COLO668 (cell line): Measurements from ENCODE around the gene GPR3.
A peak's percentile ranks its signal among the peaks of the same experiment; 100 is the strongest.
"Not testable (repeated sequence)": the region's sequence is repeated elsewhere in the genome, so short reads cannot be mapped to it uniquely, and the experiment has no call there.

Experiments
- DNase-seq: peaks from one replicate; lab custom pipeline; 2025; ENCODE audit not compliant: unreplicated experiment; lab: John Stamatoyannopoulos, UW

GPR3 gene

DNA sequence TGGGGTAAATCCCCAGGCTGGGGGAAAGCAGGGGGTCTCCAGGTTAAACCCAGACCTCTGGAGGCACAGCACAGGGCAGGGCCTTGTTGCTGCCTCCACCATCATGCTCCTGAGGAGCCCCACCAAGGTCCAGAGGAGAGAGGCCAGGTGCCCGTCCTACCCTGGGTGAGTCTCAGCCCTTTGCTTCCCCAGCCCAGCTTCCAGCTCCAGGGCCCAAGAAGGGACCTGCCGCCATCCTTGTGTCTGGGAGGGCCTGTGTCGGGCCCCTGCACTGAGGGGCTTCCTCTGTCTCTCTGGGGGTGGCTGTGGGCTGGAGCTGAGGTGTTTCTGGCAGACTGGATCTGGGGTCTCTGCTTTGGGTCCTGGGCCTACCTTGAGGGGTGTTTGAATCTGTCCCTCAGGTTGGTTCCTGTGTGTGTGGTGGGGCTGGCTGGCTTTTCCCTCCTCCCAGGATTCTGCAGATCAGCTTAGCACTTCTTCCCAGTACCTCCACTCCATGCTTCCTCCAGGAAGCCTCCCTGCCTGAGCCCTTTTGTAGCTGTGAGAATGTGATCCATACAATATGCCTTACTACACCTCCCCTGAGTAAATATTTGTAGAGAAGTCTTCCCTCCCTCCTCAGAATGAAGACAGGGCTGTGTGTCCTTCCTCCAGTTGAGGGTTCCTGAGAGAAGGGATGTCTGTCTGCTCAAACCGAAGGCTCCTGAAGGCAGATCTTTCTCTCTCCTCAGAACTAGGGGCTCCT lies 6.2 kb downstream of the GPR3 start:
- no peak for DNase-seq

DNA sequence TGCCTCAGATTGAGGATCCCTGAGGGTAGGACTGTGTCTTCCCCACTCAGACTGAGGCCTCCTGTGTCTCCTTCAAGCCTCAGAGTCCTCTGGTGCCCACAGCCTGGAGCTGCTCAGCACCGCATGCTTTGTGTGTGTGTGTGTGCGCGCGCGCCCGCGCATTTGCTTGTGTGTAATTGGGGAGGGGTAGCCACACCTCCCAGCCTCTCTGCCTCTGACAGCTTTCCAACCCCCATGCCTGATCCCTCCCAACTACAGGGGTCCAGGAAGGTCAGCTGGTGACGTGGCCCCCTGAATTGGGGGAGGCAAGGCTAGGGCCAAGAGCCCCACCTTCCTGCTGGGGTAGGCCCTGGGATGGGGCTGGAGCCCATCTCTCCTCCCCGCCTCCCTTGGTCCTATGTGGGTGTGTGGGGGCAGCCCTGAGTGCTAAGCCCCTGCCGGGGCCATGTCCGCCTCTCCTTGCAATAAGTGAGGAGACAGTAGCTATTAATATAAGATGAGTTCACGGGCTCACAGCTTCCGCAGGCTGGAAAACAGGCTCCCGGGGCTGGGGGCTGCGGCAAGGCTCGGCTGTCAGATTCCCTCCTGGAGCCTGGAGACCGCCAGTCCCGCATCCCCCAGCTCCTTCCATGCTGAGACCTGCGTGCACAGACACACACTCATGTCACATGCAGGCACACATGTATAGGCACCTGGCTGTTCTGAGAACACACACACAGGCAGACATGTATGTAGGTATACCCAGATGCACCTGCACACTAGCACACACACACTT lies 7.0 kb downstream of the GPR3 start:
- no peak for DNase-seq

DNA sequence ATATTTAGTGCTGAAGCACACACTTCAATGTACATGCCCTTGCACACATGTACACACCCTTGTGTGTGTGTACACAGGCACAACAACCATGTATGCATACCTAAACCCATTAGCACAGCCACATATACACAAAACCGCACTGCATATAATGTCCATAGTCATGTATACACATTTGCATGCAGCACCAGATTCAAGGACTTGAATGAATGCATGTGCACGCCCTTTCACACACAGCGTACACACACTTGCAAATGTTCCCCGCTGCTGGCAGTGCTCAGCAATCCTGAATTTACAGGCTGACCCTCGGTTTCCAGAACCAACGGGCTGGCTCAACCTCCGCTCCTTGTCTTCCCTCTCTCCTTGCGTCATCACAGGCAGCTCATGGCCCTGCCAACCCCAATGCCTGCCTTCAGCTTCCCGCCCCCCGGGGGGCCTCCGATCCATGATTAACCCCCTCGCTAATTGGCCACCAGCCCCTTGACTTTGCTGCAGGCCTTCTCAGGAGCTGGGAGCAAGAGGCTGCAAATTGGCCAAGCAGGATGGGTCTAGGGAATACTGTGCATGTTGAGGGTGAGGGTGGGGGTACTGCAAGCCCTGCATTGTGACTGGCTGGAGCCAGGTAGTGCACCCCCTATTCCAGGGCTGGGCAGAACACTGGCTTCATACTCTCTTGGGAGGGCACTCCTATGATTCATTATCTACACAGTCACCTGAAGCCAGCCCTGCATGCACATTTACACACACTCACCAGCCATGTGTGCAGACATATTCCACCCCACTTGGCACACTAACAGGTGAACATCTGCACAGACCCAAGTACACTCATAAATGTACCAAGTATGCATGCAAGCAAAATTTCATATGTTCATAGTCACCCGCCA lies 7.9 kb downstream of the GPR3 start:
- no peak for DNase-seq

DNA sequence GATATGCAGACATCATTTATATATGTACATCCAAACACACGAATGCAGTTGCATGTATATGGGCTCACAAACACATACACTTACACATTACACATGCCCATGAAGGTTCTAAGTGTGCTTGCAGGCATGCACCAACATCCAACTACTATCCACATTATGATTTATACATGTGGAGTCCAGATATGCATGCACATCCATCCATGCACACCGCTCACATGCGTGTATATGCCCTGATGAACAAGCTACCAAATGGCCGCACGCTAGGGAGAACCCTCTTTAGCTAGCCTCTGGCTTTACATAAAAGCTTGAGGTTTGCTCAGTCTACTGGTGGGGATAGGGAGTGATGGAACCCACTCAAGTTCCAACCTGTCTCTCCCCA lies 8.5 kb downstream of the GPR3 start:
- DNase-seq, result no peak

DNA sequence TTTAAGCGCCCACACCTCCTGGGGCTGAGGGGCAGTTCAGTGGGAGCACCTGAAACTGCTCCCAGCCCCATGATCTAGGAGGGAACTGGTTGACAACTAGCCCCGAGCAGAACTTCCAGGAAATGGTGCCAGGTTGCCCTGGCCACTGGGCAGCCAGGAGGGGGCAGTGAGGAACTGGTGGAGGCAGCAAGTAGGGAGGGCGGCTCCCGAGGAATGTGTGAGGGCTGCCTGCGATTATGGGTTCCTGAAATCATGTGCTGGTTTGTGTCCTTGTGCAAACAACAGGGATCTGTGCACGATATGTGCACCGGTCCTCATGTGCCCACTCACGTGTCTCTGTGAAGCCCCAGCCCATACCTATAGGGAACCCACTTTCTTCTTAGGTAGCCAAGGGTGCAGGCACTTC lies 9.9 kb downstream of the GPR3 start:
- DNase-seq, result peak; percentile 64

DNA sequence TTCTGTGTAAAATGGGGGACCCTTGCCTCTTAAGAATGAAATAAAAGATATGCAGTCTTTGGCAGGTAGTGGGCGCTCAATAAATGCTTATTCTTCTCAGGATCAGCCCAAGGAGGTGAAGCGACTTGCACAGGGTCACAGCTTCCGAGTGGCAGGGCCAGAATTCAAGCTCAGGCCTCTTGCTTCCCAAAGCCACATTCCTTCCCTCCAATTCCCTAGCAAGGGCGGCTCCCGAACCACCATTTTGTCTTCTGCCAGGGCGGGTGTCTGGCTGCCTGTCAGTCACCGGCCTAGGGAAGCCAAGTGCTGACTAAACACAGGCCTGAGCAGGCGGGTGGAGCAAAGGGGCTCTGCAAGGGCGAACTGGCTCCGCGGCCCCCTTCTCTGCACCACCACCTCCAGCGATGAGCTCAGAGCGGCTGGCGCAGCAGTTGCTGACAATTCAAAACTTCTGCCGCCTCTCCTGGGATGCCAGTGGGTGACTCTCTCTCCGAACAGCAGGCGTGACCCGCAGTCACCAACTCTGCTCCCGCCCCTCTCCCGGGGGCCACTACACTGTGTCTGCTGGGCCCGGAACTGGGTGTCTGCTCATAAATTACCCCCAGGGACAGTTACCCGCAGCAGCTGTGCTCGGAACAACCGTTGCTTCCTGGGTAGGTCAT lies 10.8 kb downstream of the GPR3 start:
- DNase-seq, result no peak

DNA sequence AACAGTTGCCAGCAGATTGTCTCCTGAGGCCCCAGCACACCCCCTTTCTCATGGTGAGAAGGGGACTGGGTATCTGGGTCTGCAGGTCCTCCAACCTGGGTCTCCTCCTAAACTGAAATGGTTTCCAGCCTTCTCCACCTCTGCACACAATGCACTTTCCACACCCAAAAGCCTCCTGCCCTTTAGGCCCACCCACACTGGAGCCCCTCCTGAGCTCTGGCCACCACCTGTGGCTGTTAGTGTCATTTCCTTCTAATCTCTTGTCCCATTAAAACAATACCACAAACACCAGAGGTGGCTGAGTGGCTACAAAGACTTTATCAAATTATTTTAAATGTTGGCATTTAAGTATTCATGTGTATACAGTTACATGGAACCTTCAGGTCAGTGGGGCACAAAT lies 11.5 kb downstream of the GPR3 start:
- DNase-seq, result no peak

DNA sequence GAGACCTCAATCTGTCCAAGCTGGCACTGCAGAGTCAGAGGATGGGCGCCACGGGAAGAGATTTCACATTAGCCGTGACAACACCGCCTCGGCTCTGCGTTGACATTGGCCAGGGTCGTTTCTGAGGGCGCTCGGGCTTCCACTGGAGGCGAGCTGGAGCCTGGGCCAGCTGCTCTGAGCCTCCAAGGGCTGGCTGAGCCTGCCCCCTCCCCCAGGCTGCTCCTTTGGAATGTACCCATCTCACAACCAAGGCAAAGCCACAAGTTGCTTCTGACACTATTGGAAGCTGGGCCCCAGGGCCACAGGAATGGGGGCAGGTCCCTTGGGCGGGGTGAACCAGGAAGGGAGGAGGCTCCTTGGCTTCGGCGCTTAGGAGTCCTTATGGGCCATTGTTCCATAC lies 12.7 kb downstream of the GPR3 start:
- no peak for DNase-seq

DNA sequence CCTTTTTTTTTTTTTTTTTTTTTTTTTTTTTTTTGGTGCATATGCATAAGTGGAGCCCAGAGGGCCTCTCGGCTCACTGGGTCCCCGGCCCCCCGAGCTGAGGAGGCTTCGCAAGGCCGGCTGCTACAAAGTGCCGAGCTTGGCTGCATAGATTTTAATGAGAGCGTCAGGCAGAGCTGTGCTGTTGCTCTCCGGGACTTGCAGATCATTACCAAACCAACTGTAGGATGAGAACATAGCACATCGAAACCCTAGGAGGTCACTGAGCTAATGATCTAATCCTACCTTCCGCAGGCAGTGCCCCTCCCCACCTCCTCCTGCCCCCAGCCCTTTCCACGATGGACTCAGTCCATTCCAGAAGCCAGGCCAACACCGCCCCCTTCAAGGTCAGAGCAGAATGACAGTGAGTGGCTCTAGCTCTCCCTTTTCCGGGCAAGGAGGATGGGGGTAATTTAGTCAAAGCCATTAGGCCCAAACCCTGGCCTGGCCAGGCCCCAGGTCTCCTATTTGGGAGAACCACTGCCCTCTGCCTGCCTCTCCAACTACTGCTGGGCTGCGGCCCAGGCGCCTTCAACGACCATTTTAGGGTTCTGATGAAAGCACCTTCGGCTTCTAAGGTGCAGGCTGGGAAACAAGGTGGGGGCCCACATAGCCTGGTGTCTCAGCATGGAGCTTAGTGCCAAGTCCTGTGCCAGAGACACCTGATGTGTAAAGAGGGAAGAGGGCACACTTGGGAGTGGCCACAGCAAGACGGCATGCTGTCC lies 13.4 kb downstream of the GPR3 start:
- DNase-seq, result not testable (repeated sequence)

DNA sequence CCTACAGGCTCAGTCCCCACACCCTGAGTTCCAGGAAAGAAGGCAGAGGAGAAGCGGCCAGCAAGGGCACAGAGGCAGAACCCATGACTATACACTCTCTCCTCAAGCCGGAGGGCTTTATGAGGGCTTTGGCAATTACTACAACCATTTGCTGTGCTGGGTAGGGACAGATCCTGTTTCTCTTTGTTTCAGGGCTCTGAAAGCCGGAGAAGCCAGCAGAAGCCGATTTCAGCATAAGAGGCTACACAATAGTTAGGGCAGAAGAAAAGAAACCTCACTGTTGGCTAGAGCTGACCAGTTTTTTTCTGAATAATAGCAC lies 13.9 kb downstream of the GPR3 start:
- no peak for DNase-seq

DNA sequence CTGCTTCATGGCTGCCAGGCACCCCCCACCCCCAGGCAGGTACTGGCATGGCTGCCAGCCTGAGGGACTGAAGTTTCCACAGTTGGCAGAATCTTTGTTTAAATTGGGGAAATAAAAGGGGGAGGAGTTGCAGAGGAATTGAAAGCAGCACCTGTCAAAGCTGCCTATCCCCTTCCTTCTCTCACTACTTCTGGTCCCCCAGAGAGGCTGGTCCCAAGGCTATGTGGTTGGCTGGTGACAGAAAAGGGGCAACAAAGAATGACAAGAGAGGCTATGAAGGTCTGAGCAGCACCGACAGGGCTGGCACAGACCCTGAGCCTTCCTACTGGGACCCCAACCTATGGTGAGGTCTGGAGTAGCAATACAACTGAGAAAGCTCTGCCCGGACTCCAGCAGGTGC lies 14.4 kb downstream of the GPR3 start:
- DNase-seq, result not testable (repeated sequence)

DNA sequence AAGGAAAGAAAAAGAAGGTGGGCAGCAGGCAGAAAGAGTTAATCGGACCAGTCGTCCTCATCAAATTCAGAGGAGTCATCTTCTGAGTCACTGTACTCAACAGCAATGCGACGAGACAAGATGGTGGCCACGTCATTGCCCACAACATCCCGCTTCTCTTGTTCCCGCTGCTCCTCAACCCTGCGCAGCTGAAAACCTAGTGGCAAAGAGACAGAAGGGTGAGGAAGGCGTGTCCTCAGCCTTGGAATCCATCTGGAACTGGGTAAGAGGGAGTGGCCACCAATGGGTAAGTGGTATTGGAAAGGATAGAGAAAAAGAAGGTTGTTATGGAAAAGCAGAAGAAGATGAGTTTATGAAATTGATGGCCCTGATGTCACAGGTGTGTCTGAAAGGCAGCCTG lies 15.7 kb downstream of the GPR3 start:
- no peak for DNase-seq

DNA sequence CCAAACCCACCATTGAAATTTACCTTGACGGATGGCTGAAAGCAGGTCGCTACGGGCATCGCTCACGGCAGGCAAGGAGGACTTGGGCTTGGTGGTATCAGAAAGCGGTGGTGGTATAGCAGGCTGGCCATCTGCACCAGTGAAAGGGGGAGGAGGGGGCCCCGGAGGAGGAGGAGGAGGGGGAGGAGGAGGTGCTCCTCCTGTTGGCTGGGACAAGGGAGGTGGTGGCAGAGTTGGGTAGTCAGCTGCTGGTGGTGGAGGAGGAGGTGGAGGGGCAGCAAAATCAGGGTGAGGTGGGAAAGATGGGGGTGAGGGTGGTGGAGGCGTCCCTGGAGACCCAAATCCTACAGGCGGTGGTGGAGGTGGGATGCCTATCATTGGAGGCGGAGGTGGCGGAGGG lies 17.2 kb downstream of the GPR3 start:
- DNase-seq, result no peak

DNA sequence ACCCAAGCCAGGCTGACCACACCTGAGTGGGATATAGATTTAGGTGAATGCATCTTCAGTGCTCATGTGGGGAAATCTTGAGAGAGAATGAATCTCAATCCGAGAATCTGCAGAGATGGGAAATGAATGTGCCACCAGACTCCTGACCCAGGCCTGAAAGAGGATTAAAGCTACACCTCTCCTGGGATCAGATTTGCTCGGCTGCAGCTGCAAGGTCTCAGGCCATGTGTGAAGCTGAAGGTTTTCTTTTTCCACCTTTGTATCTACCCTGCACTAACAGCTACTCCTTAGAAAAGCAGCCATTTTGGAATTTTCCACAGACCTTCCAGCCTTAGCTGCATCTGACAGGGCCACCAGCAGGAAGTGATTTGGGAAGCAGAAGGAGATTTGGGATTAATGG lies 18.3 kb downstream of the GPR3 start:
- no peak for DNase-seq

DNA sequence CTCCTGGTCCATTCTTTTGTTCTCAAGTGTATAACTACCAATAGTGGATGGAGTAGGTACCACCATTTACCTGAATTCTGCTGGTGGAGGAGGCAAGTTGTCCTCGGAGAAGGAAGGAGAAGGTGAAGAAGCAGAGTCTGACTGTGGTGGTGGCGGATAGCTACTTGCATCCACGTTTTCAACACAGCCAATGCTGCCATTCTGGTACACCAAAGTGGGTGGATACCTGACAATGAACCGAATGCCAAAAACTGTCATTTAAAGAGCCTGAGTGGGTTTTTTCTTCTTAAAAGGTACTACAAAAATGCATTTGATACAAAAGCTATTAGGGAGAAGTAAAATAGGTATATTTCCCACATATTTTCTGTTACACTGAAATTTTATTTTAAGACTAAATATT lies 20.1 kb downstream of the GPR3 start:
- DNase-seq, result no peak

DNA sequence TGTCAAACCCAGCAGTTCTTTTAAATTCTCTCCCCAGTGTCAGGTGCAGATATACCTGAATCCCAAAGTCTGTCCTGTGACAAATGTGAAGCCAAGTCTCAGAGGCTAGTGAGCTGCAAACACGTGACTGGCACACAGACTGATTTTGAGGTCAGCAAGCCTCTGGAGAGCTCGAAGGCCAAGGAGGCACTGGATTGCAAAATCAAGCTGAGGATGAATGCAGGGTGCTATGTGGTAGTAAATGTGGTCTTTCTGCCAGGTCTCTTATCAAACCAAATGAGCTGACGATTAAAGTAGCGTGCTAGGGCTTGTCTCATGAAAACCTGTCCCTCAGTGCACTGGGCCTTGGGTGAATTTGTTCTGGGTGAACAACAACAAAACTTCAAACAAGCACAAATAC lies 20.6 kb downstream of the GPR3 start:
- DNase-seq, result no peak

DNA sequence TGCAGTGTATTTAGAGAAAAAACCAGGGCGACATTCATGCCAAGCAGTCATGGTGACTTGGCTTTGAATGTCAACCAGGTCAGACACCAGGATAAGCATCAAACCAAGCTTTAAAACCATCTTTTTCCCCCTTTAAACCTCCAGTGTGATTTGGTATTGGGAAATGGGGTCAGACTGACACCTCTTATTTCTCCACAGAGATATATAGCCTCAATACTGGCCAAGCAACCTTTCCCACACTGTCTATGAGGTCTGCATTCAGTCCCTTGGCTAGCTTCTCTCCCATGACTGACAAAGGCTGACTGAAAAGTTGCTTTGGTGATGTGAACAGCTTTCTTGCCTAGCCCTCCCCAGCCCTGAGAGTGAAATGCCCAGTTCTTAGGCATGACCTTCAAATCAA lies 21.7 kb downstream of the GPR3 start:
- DNase-seq, result no peak

DNA sequence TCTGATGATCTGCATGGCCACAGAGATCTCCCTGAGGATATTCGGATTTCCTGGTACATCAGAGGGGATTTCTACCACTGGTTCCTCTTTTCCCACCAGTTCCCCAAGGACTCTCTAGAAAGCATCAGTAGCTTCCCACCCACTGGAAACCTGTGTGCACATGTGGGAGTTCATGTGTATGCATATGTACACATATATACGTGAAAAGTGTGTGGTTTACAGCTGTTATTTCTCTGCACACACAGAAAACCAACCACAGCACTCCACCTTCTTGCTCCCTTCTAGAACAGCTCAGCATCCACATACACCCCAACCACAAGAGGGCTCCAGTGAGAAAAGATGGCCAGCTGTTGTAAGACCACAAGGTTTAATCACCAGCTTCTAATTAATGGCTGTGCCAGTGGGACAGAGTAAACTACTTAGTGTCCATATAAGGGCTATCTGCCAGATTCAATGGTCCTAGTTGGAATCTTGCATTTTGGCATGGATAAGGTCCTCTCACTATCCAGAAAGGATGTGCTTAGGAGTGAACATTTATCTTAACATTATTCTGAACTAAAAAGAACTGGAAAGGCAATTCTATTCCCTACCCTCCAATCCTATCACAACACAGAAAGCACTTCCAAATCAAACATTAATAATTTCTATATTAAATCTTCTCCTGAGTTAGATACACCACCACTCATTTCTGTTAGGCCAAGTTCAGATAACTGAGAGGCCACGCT lies 24.1 kb downstream of the GPR3 start:
- DNase-seq, result peak; percentile 69

DNA sequence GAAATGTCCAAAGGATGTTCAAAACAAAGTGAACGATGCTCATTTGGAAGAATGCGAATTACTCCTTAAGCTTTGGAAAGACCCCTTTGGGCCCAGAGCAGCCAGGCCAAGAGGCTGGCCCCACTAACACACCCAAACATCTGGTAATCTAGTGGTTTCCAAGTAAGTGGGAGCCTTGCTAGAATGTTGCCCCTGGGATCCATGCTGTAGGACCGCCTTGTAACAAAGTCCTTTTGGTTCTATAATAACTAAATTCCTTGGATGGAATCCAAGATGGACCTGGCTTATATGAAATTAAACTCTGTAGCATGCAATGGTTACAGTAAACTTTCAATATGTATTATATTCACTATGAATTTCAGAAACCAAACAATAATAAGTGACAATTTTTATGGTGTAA lies 25.3 kb downstream of the GPR3 start:
- no peak for DNase-seq
